Natural killer cell (primary cell): ENCODE measurements around the gene ANKRD60. TPM values are rescaled to one million over a fixed set of nuclear protein-coding genes. Genes with fewer than 3 reads are reported as not detected.

Source experiments
- ATAC-seq, 3 donors: fragments of 150-1000 bp in 2 of 3; fragments of 200-7000 bp in 1 of 3; cut with Tn5 transposase; 1 replicate in 1 of 3; 2 replicates in 2 of 3; pipeline ENCODE4 v1.10.0; 2021; ENCODE audit warnings: mild to moderate bottlenecking in 2 of 3, moderate library complexity in 2 of 3
- DNase-seq, 2 donors: peaks; one replicate each; pipeline versions ENCODE4 v3.0.0 to v3.0.0-alpha.2; 2013 to 2021; ENCODE audit warnings: mixed read lengths in 1 of 2
- H3K27ac ChIP-seq: one replicate; pipeline ENCODE4 v1.5.1; 2013; ENCODE audit warnings: mild to moderate bottlenecking, low read length
- H3K27me3 ChIP-seq: one replicate; pipeline ENCODE4 v1.6.1; 2013; ENCODE audit warnings: low read length; ENCODE audit not compliant: control insufficient read depth, insufficient read depth
- H3K36me3 ChIP-seq: one replicate; pipeline ENCODE4 v1.6.1; 2013; ENCODE audit warnings: low read length; ENCODE audit not compliant: control insufficient read depth, insufficient read depth
- H3K4me1 ChIP-seq: one replicate; pipeline ENCODE4 v1.6.1; 2013; ENCODE audit warnings: low read length; ENCODE audit not compliant: control insufficient read depth, insufficient read depth
- H3K4me3 ChIP-seq: one replicate; pipeline ENCODE4 v1.5.1; 2013; ENCODE audit warnings: low read length
- H3K9me3 ChIP-seq: one replicate; pipeline ENCODE4 v1.6.1; 2013; ENCODE audit warnings: low read length; ENCODE audit not compliant: control insufficient read depth, insufficient read depth
- H3K27ac Mint-ChIP-seq, 2 donors: one replicate each; pipeline ENCODE4 v1.8.0; 2022; ENCODE audit warnings: mild to moderate bottlenecking in 2 of 2, mixed read lengths in 2 of 2, moderate library complexity in 1 of 2
- H3K27me3 Mint-ChIP-seq, 2 donors: one replicate each; pipeline ENCODE4 v1.8.0; 2022; ENCODE audit warnings: low read depth in 2 of 2, mixed read lengths in 2 of 2
- H3K36me3 Mint-ChIP-seq: one replicate; pipeline ENCODE4 v1.8.0; 2022; ENCODE audit warnings: mixed read lengths
- H3K4me1 Mint-ChIP-seq, 2 donors: one replicate each; pipeline ENCODE4 v1.8.0; 2022; ENCODE audit warnings: mixed read lengths in 2 of 2
- H3K4me3 Mint-ChIP-seq: one replicate; pipeline ENCODE4 v1.8.0; 2022; ENCODE audit warnings: mild to moderate bottlenecking, moderate library complexity, mixed read lengths
- H3K9me3 Mint-ChIP-seq, 2 donors: one replicate each; pipeline ENCODE4 v1.8.0; 2022; ENCODE audit warnings: mixed read lengths in 2 of 2
- CTCF ChIP-seq: fragments of 200-600 bp; IDR thresholded peaks from one replicate; pipeline ENCODE4 v1.8.0; 2022; ENCODE audit warnings: antibody characterized with exemption
- WGBS: methylation state at CpG from one replicate; pipeline ENCODE4 v1.1.7; 2013; ENCODE audit warnings: missing lambda C conversion rate; ENCODE audit not compliant: insufficient coverage; 5-methylcytosine and 5-hydroxymethylcytosine counted together
- intact Hi-C: fragments of 100-400 bp; cut with micrococcal nuclease; formaldehyde crosslinking; loops from one replicate; pipeline ENCODE4 v1.14.2; 2022
- total RNA-seq, 4 donors: library from RNA; stranded (reverse); fragments of 120-200 nt in 1 of 4; gene quantifications; one replicate each; pipeline versions ENCODE4 v1.2.3 to v1.2.4, GENCODE V29; 2013 to 2022

The ANKRD60 gene
- total RNA-seq = not detected
- total RNA-seq (2013) = not detected

GRCh38 chr20:58228484-58229197 lies at the start of gene ANKRD60:
Gene ANKRD60, minus strand, starts transcription at chr20:58228653. Its CDS starts 0 bp downstream, at chr20:58228653.
- H3K27ac ChIP-seq = no peak within 1 kb of the TSS
- Mint-ChIP-seq H3K27ac (peak within 1 kb of the TSS; percentile 38 to 48), H3K36me3 (peaks cover 10% of the 10 kb centered on the region), H3K9me3 (no peaks in the 10 kb centered on the region), H3K27me3 (peaks cover 48 to 63% of the 10 kb centered on the region in 2 donors), H3K4me1 (peaks cover 6 to 16% of the 10 kb centered on the region in 2 donors), H3K4me3 (peak within 1 kb of the TSS; percentile 69)
- H3K9me3 ChIP-seq = no peaks in the 10 kb centered on the region
- ATAC-seq (peak; percentile 84 to 93 (median 92)), DNase-seq (peak; percentile 53 to 81)
- H3K36me3 ChIP-seq = no peaks in the 10 kb centered on the region
- 2% methylated on average over 74 of the region's 74 CpGs for WGBS
- H3K4me3 ChIP-seq = no peak within 1 kb of the TSS
- peaks cover 10% of the 10 kb centered on the region for H3K4me1 ChIP-seq
- intact Hi-C loops = no loop called here
- no peak for TF ChIP-seq CTCF
- peaks cover 30% of the 10 kb centered on the region for H3K27me3 ChIP-seq

- Mint-ChIP-seq H3K27me3 (no peaks in the 10 kb centered on the region), H3K4me3 (no peak overlapping the region), H3K36me3 (no peaks in the 10 kb centered on the region), H3K4me1 (peaks cover 7 to 14% of the 10 kb centered on the region in 2 donors), H3K9me3 (peaks cover 0 to 5% of the 10 kb centered on the region in 2 donors), H3K27ac (no peak overlapping the region)
- ATAC-seq (no peak), DNase-seq (no peak)
- Histone ChIP-seq H3K9me3 (no peaks in the 10 kb centered on the region), H3K27me3 (no peaks in the 10 kb centered on the region), H3K36me3 (no peaks in the 10 kb centered on the region), H3K4me1 (no peaks in the 10 kb centered on the region), H3K4me3 (no peak overlapping the region), H3K27ac (no peak overlapping the region)
- intact Hi-C loops = no loop called here
- 92% methylated on average over 2 of the region's 4 CpGs for WGBS
- TF ChIP-seq CTCF = no peak
Measured at GRCh38 chr20:58277578-58278472, 49.4 kb upstream of the ANKRD60 start.

- Histone ChIP-seq H3K4me1 (no peaks in the 10 kb centered on the region), H3K4me3 (no peak overlapping the region), H3K27me3 (no peaks in the 10 kb centered on the region), H3K9me3 (no peaks in the 10 kb centered on the region), H3K36me3 (no peaks in the 10 kb centered on the region), H3K27ac (no peak overlapping the region)
- Mint-ChIP-seq H3K27ac (no peak overlapping the region), H3K4me1 (peaks cover 6 to 12% of the 10 kb centered on the region in 2 donors), H3K9me3 (peaks cover 0 to 5% of the 10 kb centered on the region in 2 donors), H3K36me3 (no peaks in the 10 kb centered on the region), H3K27me3 (no peaks in the 10 kb centered on the region), H3K4me3 (no peak overlapping the region)
- no peak for TF ChIP-seq CTCF
- ATAC-seq (no peak), DNase-seq (no peak)
- intact Hi-C loops = no loop called here
- WGBS = 88% methylated on average over 2 of the region's 2 CpGs
Measured at GRCh38 chr20:58277107-58277506, 48.7 kb upstream of the ANKRD60 start.
